HG03060 (cell line): Measurements from ENCODE around the gene SCYGR7.
"Not testable (repeated sequence)": the region's sequence is repeated elsewhere in the genome, so short reads cannot be mapped to it uniquely, and the experiment has no call there.

ENCODE experiments used
- ATAC-seq: cut with Tn5 transposase; IDR thresholded peaks from one replicate; pipeline ENCODE4 v1.9.1; 2021; ENCODE audit warnings: low read depth, moderate number of reproducible peaks; ENCODE audit not compliant: unreplicated experiment

The SCYGR7 gene

DNA sequence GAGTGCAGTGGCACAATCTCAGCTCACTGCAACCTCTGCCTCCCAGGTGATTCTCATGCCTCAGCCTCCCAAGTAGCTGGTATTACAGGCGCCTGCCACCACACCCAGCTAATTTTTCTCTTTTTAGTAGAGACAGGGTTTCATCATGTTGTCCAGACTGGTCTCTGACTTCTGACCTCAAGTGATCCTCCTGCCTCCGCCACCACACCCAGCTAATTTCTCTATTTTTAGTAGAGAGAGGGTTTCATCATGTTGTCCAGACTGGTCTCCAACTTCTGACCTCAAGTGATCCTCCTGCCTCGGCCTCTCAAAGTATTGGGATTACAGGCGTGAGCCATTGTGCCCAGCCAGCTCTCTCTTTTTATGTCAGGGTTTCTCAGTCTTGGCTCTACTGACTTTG is 28.1 kb downstream of the SCYGR7 start:
- ATAC-seq = not testable (repeated sequence)

DNA sequence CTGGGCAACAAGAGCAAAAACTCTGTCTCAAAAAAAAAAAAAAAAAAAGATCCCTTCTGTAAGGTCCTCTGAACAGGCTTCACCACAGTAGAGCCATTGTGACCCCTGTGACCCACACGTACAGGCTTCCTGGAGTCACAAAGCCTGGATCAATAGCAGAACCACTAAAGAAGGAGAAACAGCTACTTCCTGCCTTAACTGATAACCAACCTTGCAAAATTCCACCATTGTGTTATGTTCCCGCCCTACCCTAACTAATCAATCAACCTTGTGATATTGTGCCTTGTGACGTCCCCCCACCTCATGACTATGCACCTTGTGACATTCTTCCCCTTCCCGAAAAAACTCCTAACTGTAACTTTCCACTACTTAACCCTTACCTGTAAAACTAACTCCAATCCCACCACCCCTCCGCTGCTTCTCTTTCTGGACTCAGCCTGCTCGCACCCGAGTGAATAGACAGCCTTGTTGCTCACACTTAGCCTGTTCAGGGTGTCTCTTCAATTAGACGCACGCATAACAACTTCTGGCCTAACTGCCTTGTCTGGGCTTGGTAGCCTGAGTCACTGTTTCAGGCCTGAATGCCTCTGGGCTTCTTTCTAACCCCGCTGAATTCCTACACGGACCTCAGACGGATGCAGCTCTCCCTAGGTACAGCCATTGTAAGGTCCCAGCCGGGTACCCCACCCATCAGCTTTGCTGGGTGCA is 31.4 kb downstream of the SCYGR7 start:
- ATAC-seq = no peak

DNA sequence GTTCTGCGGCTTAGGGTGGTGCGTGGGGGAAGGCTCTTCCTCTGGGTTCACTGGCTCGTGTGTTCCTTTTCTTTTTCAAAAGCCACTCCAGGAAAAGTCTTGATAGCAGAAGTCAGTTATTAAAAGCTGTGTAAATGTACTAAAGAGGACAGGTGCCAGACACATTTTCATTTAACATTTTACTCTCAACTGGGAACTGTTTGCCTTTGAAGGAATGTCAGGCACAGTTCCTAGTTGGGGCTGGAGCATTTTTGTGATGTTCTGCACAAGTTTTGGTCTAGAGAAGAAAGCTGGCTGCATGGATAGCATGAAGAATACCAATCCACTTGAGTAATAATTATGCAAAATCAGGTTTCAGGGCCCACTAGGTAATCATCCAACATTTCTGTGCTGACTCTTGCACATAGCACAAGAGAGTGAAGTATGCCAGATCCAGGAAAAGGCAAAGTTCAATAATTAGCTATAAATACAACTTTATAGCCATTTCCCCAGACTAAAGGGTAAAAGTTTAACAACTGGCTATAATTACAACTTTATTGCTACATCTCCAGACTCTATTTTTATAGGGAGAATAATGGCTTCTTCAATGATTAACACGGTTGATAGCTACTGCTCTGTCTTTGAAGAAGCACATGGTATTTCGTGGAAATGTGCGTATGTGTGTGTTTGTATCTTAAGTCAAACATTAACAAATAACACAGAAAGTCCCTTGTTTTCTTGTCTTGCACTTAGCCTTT is 33.8 kb downstream of the SCYGR7 start:
- ATAC-seq = no peak

DNA sequence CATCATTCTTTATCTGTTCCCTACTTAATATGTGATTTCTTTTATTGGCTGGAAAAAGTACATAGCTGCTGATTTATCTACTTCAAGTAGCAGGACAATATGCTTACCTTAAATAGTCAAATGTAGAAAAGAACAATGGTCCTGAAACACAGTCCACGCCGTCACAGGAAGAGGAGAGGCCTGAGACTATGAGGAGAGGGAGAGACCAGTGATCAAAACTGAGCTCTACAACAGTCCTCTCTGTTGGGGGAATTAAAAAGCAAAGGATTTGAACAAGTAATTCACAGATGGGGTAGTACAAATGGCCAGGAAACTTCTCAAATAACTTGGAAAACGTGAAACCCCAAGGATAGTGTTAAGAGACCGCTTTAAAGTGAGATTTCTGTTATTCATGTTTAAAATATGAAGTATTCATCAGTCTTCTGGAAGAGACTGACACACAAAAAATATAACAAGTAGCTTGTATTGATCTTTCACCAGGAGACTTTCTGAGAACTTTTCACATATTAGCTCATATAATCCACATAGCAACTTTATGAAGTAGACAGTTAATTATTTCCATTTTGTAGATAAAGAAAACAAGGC is 37.7 kb downstream of the SCYGR7 start:
- no peak for ATAC-seq

DNA sequence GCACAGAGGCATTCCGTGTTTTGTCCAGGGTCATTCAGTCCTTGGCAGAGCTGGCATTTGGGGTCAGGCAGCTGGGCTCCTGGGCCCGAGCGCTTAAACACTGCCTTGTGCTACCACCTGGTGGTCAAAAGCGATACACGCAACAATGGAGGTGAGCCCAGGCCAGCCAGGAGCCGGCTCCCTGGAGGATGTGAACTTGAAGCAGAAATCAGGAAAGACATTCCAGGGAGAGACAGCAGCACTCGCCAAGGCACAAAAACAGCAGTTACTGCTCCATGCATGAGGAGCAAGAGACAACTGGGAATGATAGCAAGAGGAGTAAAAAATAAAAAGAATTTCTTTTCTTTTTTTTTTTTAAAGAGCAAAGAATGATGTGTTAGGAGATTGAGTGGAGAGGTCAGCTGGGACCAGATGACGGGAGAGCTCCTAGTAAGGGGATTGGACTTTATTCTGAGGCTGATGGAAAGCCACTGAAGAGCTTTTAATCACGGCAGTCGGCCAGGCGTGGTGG is 38.3 kb downstream of the SCYGR7 start:
- ATAC-seq = peak; percentile 88

DNA sequence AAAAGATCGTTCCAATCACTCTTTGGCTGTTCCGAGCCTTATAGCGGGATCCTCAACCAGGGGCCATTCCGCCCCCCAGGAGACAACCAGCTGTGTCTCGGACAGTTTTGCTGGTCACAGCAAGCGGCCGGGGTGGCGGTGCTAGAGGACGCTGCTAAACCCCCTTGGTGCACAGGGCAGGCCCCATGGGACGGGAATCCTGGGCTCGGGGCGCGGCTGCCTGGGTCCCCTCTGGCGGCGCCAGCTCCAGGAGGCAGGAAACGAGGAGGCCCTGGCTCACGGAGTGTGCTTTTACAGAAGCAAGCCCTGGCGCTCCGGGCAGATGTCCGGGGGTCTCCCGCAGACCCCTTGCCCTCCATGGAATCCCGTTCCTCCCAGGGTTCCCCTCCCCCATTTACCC is 39.7 kb downstream of the SCYGR7 start:
- no peak for ATAC-seq

DNA sequence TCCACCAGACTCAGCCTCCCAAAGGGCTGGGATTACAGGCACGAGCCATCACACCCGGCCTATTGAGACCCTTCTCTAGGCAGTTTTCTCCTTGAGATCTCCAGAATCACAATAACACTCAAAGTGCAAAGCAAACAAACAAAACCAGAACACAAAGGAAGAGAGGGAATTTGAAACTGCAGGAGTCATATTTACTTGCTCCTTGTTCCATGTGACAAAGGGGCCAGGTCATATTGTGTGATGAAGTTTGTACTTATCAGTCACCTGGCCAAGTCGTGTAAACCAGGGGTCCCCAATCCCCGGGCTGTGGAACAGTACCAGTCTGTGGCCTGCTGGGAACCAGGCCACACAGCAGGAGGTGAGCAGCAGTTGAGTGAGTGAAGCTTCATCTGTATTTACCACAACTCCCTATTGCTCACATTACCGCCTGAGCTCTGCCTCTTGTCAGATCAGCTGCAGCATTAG is 44.1 kb downstream of the SCYGR7 start:
- ATAC-seq = no peak

DNA sequence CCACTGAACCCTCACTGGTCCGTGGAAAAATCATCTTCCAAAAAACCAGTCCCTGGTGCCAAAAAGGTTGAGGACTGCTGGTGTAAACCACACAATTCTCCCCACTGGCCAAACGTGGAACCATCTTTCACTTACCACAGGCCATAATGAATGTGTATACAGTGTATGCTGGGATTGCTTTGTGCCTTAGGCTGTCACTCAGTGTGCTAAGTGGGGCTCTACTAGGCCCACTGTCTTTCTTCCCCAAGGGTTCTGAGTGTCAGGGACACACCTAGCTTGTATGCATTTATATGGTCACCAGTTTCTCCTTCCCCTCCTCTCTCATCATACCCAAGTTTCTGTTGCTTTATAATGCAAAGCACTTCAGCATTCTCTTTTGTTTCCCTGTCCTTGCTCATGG is 44.8 kb downstream of the SCYGR7 start:
- ATAC-seq = no peak

DNA sequence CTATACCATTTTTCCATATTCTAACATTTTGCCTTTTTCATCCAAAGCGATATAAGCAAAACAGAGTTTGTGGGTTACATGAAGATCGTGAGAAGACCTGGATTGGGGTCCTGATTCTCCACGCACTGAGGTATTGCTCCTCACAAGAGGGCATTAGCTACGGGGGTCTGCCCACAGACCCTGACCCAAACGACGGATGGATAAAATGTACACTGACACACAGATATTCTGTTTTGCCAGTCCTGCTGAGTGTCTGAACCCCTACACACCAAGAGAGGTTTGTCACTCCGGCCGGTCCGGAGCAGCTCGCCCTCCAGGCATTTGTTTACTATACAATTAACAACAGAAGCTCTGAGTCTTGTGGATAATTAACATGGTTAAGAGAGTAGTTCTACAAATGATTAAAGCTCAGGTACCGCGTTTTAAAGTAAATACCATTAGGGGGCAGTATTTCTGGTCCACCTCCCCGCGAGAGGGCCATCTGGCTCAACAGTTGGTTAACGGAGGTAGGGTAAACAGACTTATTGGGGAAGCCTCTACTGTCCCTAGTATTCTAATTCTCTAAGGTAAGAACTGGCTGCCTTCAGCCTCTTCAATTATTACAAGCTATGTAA is 46.0 kb downstream of the SCYGR7 start:
- no peak for ATAC-seq

DNA sequence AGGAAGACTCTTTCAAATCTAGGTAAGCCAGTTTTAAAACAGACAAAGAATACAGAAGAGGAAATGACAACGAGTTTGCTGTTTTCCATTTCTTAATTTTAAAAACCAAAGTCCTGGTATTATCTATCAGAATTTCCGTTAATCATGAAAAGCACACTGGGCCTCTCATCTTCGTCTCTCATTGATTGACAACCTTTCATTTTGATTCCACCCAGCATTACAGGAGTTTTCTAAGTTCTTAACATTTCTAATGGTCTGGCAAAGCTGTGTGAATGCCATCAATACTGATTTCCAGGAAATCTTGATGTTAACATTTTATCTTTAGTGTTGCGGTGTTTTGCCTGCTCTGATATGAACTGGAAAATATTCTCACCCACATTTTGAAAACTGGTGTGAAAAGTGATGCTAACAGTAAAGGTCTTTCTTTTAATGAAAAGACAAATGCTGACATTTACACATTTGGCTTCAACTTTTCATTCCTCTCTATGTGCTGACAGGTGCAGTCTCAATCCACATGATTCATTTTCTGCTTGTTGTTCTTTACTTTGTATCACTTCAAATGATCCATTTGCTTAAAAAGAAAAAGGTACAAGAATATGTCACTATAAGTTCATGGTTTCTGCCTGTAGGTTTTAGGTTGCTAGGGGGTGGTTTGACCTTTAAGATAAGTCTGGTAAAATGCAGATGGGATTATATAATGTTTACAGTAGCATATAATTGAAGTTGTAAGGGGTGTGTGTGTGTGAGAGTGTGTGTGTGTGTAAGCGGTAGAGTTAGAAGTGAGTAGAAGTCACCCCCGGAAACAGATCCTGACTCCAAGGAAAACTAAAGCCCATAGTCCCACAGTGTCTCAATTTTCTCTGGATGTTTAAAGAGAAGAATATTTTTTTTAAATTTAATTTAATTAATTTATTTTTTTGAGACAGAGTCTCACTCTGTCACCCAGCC is 47.0 kb downstream of the SCYGR7 start:
- no peak for ATAC-seq
